HEK293 (cell line): ENCODE measurements around the gene KIAA0232.

ENCODE experiments used
- CTCF ChIA-PET: fragments of 350-600 bp; formaldehyde crosslinking; extraction: SDS; loops from one replicate; lab custom pipeline; 2021; ENCODE audit warnings: antibody characterized with exemption; lab: Yijun Ruan, JAX
- POLR2A ChIA-PET: fragments of 300-600 bp; formaldehyde crosslinking; extraction: SDS; loops from one replicate; lab custom pipeline; 2020; ENCODE audit warnings: antibody characterized with exemption, inconsistent platforms; lab: Yijun Ruan, JAX
- H3K27ac ChIP-seq: fragments of 200-500 bp; sonication (Bioruptor generic); 2 replicates; pipeline ENCODE4 v1.5.1; 2014; ENCODE audit warnings: low read depth, low read length, control low read depth, inconsistent platforms; ENCODE audit errors: extremely low read depth
- H3K36me3 ChIP-seq, 2 experiments: fragments of 200-500 bp in 1 of 2; sonication (Bioruptor generic) in 1 of 2; 1 replicate in 1 of 2; 2 replicates in 1 of 2; pipeline ENCODE4 v1.5.1; 2014 to 2017; ENCODE audit warnings: inconsistent platforms in 2 of 2, low read length in 2 of 2; ENCODE audit not compliant: control insufficient read depth in 2 of 2, insufficient read depth in 1 of 2
- H3K4me1 ChIP-seq: fragments of 200-500 bp; sonication (Bioruptor generic); 2 replicates; pipeline ENCODE4 v1.5.1; 2014; ENCODE audit warnings: mild to moderate bottlenecking, low read length, inconsistent platforms; ENCODE audit not compliant: control insufficient read depth, insufficient read depth
- H3K4me3 ChIP-seq: 2 replicates; pipeline ENCODE4 v1.5.1; 2011; ENCODE audit warnings: low read depth, mild to moderate bottlenecking, control low read depth, low read length, moderate library complexity
- H3K9me3 ChIP-seq: fragments of 200-500 bp; sonication (Bioruptor generic); 2 replicates; pipeline ENCODE4 v1.5.1; 2014; ENCODE audit warnings: low read depth, low read length, inconsistent platforms; ENCODE audit not compliant: control insufficient read depth, insufficient read depth
- BCL11A ChIP-seq: fragments of 450-650 bp; formaldehyde crosslinking; IDR thresholded peaks from 2 replicates; pipeline ENCODE4 v1.5.1; 2016; ENCODE audit warnings: low read depth, missing biosample characterization, missing genetic modification characterization
- GLI2 ChIP-seq: fragments of 450-650 bp; formaldehyde crosslinking; IDR thresholded peaks from 2 replicates; pipeline ENCODE4; 2017; ENCODE audit warnings: missing biosample characterization, missing genetic modification characterization, low read depth, borderline replicate concordance
- KLF8 ChIP-seq: fragments of 450-650 bp; formaldehyde crosslinking; IDR thresholded peaks from 2 replicates; pipeline ENCODE4 v1.5.1; 2016; ENCODE audit warnings: missing biosample characterization, missing genetic modification characterization
- MZF1 ChIP-seq: fragments of 450-650 bp; formaldehyde crosslinking; IDR thresholded peaks from 2 replicates; pipeline ENCODE4 v1.5.1; 2017; ENCODE audit warnings: missing biosample characterization, missing genetic modification characterization, borderline replicate concordance
- OVOL3 ChIP-seq: fragments of 450-650 bp; formaldehyde crosslinking; IDR thresholded peaks from 2 replicates; pipeline ENCODE4 v1.5.1; 2016; ENCODE audit warnings: missing biosample characterization, missing genetic modification characterization
- ZFHX2 ChIP-seq: fragments of 450-650 bp; formaldehyde crosslinking; conservative IDR thresholded peaks from 2 replicates; pipeline ENCODE4 v1.5.1; 2016; ENCODE audit warnings: missing biosample characterization, missing genetic modification characterization
- ZFP37 ChIP-seq: fragments of 450-650 bp; formaldehyde crosslinking; IDR thresholded peaks from 2 replicates; pipeline ENCODE4 v1.5.1; 2016; ENCODE audit warnings: missing biosample characterization, missing genetic modification characterization
- ZNF112 ChIP-seq: fragments of 450-650 bp; formaldehyde crosslinking; IDR thresholded peaks from 2 replicates; pipeline ENCODE4 v1.5.0; 2017; ENCODE audit warnings: missing biosample characterization, missing genetic modification characterization
- ZNF133 ChIP-seq: fragments of 450-650 bp; formaldehyde crosslinking; IDR thresholded peaks from 2 replicates; pipeline ENCODE4 v1.5.1; 2016; ENCODE audit warnings: missing biosample characterization, missing genetic modification characterization
- ZNF239 ChIP-seq: fragments of 450-650 bp; formaldehyde crosslinking; IDR thresholded peaks from 2 replicates; pipeline ENCODE4 v1.5.1; 2016; ENCODE audit warnings: missing biosample characterization, missing genetic modification characterization
- ZNF324 ChIP-seq: fragments of 450-650 bp; formaldehyde crosslinking; IDR thresholded peaks from 2 replicates; pipeline ENCODE4 v1.5.1; 2016; ENCODE audit warnings: missing biosample characterization, missing genetic modification characterization
- ZNF391 ChIP-seq: fragments of 450-650 bp; formaldehyde crosslinking; IDR thresholded peaks from 2 replicates; pipeline ENCODE4 v1.5.1; 2016; ENCODE audit warnings: low read depth, missing biosample characterization, missing genetic modification characterization, borderline replicate concordance
- ZNF404 ChIP-seq: fragments of 450-650 bp; formaldehyde crosslinking; IDR thresholded peaks from 2 replicates; pipeline ENCODE4 v1.5.1; 2017; ENCODE audit warnings: missing biosample characterization, missing genetic modification characterization
- ZNF501 ChIP-seq: fragments of 450-650 bp; formaldehyde crosslinking; IDR thresholded peaks from 2 replicates; pipeline ENCODE4 v1.5.1; 2016; ENCODE audit warnings: missing biosample characterization, missing genetic modification characterization
- ZNF561 ChIP-seq: fragments of 450-650 bp; IDR thresholded peaks from 2 replicates; pipeline ENCODE4 v1.5.1; 2018; ENCODE audit warnings: missing biosample characterization, missing genetic modification characterization, borderline replicate concordance
- ZNF571 ChIP-seq: fragments of 450-650 bp; formaldehyde crosslinking; IDR thresholded peaks from 2 replicates; pipeline ENCODE4 v1.5.0; 2017; ENCODE audit warnings: missing biosample characterization, missing genetic modification characterization
- ZNF596 ChIP-seq: fragments of 450-650 bp; IDR thresholded peaks from 2 replicates; pipeline ENCODE4 v1.5.0; 2018; ENCODE audit warnings: missing biosample characterization, mild to moderate bottlenecking, missing genetic modification characterization, moderate library complexity
- ZNF629 ChIP-seq: fragments of 450-650 bp; formaldehyde crosslinking; IDR thresholded peaks from 2 replicates; pipeline ENCODE4 v1.5.1; 2017; ENCODE audit warnings: missing biosample characterization, missing genetic modification characterization
- ZNF76 ChIP-seq: fragments of 450-650 bp; formaldehyde crosslinking; IDR thresholded peaks from 2 replicates; pipeline ENCODE4; 2016; ENCODE audit warnings: low read depth, missing biosample characterization, missing genetic modification characterization, borderline replicate concordance
- TF ChIP-seq, protein P1 (sequence below): fragments of 450-650 bp; formaldehyde crosslinking; IDR thresholded peaks from 2 replicates; pipeline ENCODE4 v1.5.1; 2016; ENCODE audit warnings: missing biosample characterization, missing genetic modification characterization
- TF ChIP-seq, protein P2 (sequence below): fragments of 450-650 bp; formaldehyde crosslinking; IDR thresholded peaks from 2 replicates; pipeline ENCODE4 v1.5.1; 2016; ENCODE audit warnings: missing biosample characterization, missing genetic modification characterization
- TF ChIP-seq, protein P3 (sequence below): fragments of 450-650 bp; formaldehyde crosslinking; IDR thresholded peaks from 2 replicates; pipeline ENCODE4 v1.5.1; 2016; ENCODE audit warnings: missing biosample characterization, missing genetic modification characterization
- TF ChIP-seq, protein P4 (sequence below): fragments of 450-650 bp; formaldehyde crosslinking; IDR thresholded peaks from 2 replicates; pipeline ENCODE4 v1.5.1; 2016; ENCODE audit warnings: missing biosample characterization, missing genetic modification characterization

Gene KIAA0232

DNA sequence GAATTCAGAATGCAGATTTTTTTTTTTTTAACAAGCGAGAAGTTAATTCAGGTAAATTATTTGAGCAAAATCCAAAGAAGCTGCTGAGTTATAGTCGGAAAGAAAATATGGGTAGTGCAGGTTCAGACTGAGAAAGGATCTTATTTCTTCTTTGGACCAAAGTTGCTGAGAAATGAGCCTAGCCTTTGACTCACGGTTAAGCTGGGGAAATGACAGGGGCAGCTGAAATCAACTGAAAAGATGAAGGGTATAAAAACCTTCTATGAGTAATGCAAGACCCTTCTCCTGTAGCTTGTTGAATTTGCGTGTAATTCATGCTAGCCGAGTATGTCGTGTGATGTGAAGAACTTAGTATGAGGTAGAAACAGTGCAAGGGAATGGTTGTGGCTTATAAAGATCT lies 63.0 kb downstream of the KIAA0232 start:
- Histone ChIP-seq H3K27ac (no peak overlapping the region), H3K36me3 (peaks cover 9 to 46% of the 10 kb centered on the region in 2 experiments; a peak in 2 of 3 replicates), H3K4me3 (no peak overlapping the region), H3K9me3 (no peaks in the 10 kb centered on the region), H3K4me1 (no peaks in the 10 kb centered on the region; the same call in 1 of the 2 replicates)
- ChIA-PET CTCF (interaction anchor here (0.8 kb wide), 1 partner anchor 605 kb away, joined by 3 read pairs; no protein-coding TSS in a partner anchor), POLR2A (no interaction called here)
- TF ChIP-seq KLF8 (tag by site-specific recombination), result no peak
- TF ChIP-seq, protein P1, sequence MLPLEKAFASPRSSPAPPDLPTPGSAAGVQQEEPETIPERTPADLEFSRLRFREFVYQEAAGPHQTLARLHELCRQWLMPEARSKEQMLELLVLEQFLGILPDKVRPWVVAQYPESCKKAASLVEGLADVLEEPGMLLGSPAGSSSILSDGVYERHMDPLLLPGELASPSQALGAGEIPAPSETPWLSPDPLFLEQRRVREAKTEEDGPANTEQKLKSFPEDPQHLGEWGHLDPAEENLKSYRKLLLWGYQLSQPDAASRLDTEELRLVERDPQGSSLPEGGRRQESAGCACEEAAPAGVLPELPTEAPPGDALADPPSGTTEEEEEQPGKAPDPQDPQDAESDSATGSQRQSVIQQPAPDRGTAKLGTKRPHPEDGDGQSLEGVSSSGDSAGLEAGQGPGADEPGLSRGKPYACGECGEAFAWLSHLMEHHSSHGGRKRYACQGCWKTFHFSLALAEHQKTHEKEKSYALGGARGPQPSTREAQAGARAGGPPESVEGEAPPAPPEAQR (tag by site-specific recombination), result no peak
- TF ChIP-seq ZFP37 (tag by site-specific recombination), result no peak
- TF ChIP-seq ZNF76 (tag by site-specific recombination), result no peak
- TF ChIP-seq, protein P2, sequence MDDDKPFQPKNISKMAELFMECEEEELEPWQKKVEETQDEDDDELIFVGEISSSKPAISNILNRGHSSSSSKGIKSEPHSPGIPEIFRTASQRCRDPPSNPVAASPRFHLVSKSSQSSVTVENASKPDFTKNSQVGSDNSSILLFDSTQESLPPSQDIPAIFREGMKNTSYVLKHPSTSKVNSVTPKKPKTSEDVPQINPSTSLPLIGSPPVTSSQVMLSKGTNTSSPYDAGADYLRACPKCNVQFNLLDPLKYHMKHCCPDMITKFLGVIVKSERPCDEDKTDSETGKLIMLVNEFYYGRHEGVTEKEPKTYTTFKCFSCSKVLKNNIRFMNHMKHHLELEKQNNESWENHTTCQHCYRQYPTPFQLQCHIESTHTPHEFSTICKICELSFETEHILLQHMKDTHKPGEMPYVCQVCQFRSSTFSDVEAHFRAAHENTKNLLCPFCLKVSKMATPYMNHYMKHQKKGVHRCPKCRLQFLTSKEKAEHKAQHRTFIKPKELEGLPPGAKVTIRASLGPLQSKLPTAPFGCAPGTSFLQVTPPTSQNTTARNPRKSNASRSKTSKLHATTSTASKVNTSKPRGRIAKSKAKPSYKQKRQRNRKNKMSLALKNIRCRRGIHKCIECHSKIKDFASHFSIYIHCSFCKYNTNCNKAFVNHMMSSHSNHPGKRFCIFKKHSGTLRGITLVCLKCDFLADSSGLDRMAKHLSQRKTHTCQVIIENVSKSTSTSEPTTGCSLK (tag by site-specific recombination), result no peak
- TF ChIP-seq, protein P3, sequence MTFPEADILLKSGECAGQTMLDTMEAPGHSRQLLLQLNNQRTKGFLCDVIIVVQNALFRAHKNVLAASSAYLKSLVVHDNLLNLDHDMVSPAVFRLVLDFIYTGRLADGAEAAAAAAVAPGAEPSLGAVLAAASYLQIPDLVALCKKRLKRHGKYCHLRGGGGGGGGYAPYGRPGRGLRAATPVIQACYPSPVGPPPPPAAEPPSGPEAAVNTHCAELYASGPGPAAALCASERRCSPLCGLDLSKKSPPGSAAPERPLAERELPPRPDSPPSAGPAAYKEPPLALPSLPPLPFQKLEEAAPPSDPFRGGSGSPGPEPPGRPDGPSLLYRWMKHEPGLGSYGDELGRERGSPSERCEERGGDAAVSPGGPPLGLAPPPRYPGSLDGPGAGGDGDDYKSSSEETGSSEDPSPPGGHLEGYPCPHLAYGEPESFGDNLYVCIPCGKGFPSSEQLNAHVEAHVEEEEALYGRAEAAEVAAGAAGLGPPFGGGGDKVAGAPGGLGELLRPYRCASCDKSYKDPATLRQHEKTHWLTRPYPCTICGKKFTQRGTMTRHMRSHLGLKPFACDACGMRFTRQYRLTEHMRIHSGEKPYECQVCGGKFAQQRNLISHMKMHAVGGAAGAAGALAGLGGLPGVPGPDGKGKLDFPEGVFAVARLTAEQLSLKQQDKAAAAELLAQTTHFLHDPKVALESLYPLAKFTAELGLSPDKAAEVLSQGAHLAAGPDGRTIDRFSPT (tag by site-specific recombination), result no peak
- TF ChIP-seq GLI2 (tag by site-specific recombination), result no peak
- TF ChIP-seq ZNF561 (tag by site-specific recombination), result no peak

DNA sequence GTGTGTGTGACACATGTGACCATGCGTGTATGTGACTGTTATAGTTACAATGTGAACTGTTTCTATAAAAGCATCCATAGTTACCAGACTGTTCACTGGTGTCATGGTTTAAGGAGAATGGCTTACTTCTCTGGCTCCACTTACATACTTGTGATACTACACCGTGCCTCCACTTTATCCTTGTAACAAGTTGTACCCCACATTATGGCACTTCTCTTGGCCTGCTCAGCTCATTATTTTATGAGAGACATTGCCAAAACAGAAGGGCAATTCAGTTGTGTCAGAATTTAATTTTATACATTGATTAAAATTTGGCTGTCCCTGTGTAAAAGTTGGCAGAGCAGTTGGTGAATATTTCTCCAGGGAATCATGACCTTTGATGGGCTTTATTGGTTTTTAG lies 64.7 kb downstream of the KIAA0232 start:
- Histone ChIP-seq H3K4me3 (no peak overlapping the region), H3K36me3 (peaks cover 9 to 49% of the 10 kb centered on the region in 2 experiments; a peak in 2 of 3 replicates), H3K4me1 (no peaks in the 10 kb centered on the region), H3K9me3 (no peaks in the 10 kb centered on the region), H3K27ac (no peak overlapping the region)
- POLR2A ChIA-PET, result no interaction called here
- TF ChIP-seq ZNF501 (tag by site-specific recombination) (no peak), MZF1 (tag by site-specific recombination) (no peak), ZNF571 (tag by site-specific recombination) (no peak), ZNF391 (tag by site-specific recombination) (no peak), ZNF133 (tag by site-specific recombination) (no peak), ZNF629 (tag by site-specific recombination) (no peak)
- CTCF ChIA-PET, result no interaction called here

DNA sequence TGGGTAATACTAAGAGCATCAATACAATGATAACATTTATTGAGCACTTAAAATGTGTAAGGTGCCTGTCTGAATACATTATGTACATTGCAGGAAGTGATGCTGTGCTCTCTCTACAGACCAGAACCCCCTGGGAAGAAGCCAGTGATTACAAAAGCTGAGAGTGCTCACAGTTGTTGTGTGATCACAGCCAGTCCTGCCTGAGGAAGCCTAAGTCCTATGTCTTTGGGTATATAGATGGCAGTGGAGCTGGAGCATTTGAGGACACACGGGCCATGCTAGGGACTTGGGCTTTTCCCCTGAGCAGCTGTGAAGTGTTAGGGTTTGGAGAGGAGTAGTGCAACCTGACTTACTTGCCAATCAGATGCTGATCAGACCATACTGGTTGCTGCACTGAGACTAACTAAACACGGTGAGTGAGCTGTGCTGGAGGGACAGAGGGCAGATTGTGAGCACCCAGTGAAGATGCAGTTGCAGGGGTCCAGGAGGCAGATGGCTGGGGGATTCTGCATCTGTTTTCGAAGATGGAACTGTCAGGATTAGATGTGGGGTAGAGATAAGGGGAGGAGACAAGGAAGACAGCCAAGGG lies 66.3 kb downstream of the KIAA0232 start:
- H3K4me1 ChIP-seq, result no peaks in the 10 kb centered on the region
- no peak overlapping the region for H3K4me3 ChIP-seq
- H3K36me3 ChIP-seq, result peaks cover 9 to 49% of the 10 kb centered on the region in 2 experiments; a peak in 2 of 3 replicates
- no peaks in the 10 kb centered on the region for H3K9me3 ChIP-seq
- no peak overlapping the region for H3K27ac ChIP-seq
- CTCF ChIA-PET, result interaction anchor here (1.3 kb wide), 1 partner anchor 25 kb away, joined by 3 read pairs; no protein-coding TSS in a partner anchor
- POLR2A ChIA-PET, result no interaction called here
- TF ChIP-seq ZNF596 (tag by site-specific recombination) (no peak), OVOL3 (no peak), ZNF239 (tag by site-specific recombination) (no peak), ZNF112 (no peak), ZNF324 (no peak), ZFHX2 (no peak), BCL11A (tag by site-specific recombination) (no peak), ZNF404 (tag by site-specific recombination) (no peak)
- TF ChIP-seq, protein P4, sequence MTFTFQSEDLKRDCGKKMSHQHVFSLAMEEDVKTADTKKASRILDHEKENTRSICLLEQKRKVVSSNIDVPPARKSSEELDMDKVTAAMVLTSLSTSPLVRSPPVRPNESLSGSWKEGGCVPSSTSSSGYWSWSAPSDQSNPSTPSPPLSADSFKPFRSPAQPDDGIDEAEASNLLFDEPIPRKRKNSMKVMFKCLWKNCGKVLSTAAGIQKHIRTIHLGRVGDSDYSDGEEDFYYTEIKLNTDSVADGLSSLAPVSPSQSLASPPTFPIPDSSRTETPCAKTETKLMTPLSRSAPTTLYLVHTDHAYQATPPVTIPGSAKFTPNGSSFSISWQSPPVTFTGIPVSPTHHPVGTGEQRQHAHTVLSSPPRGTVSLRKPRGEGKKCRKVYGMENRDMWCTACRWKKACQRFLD (tag by site-specific recombination), result no peak
